Dedifferentiated amniotic fluid mesenchymal stem cell (primary cell): ENCODE results near the gene SGMS1.

Experiments used
- DNase-seq: peaks from one replicate; pipeline ENCODE4 v3.0.0-alpha.2; 2016; ENCODE audit errors: extremely low spot score

The SGMS1 gene

DNA sequence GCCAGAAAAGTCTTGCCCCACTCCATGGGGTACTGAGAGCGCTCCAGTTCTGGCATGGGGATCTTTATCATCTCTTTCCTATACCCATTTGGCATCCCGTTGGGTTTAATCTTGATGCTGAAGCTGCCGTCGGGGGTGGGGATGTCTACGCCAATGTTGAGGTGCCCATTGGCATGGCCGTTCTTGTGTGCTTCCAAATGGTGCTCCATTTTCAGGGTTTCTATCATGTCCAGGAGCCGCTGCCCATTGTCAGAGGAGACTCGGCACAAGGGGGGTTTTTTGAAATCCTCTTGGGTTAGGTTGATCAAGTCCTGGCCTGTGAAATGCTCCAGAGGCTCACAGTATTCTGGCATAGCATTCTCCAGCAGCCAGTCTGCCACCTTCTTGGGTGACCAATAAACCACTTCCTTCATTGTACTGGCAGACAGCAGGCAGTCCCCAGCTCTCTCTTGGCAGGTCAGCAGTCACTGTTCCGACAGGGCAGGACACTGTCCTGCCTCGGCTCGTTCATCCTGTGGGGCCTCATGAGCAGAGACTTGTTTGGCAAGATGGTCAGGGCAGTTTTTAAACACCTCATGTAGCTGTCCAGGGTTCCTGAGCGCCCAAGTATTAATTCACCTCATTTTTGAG is 279.9 kb downstream of the SGMS1 start:
- no peak for DNase-seq

DNA sequence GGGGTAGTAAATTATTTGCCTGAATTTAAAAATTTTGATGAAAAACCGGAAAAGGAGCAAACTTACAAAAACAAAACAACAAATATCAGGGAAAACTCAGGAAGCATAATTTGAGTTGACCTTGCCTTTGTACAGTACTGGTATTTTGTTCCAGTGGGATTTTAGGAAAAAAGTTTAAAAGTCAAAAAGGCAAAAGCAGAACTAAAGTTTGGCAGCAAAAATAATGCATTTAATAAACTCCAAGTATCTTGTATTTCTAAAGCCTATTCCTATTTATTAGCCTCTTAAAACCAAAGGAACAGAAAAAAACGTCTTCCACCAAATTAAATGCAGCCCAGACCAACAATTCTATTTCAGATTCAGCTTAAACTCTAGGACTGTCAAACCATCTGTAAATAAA is 281.8 kb downstream of the SGMS1 start:
- no peak for DNase-seq

DNA sequence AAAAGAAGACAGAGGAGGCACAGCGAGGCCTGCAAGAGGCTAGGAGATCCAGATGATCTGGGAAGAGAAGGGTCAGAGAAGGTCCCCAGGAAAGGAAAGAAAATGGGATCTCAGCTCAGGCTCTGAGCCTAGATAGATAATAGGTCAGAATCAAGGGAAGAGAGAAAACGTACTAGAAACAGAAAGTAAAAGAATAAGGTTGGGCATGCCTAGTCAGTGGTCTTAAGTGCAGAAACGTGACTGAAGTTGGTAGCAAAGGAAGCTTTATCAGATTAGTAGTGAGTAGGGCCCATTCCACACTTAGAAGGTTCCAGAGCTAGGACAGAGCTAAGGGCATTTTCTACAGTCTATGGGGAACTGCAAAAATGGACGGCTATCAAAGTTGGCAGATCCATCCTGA is 287.6 kb downstream of the SGMS1 start:
- no peak for DNase-seq

DNA sequence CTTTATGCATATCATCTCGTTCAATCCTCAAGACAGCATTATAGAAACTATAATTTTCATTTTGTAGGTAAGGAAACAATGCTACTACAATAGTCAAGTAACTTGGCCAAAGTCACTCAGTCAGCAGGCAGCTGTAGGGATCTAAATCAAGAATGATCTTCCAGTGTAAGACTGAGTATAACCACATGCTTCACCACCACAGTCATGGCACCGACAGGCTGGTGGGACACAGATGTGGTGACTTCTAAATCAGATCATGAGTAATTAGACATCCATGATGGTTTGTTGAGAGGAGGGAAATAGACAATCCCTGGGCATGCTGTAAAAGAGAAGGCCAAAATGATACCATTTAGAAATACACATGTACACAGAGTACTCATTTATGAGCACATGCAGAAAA is 288.4 kb downstream of the SGMS1 start:
- DNase-seq, result no peak

DNA sequence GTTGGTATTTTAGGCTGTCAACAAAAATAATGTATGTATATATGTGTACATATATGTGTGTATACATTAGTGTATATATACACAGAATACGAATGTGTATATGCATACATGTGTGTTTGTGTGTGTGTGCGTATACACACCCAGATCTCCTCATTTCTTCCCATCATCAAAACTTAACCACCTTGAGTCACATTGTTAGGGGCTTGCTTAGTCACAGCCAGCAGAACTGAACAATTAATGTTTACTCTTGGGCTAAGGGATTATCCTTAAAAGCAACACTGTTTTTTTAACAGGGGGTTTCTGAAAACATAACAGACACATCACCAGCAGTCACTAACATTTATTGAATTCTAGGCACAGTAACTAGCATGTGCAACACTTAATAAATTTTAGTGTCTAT is 289.5 kb downstream of the SGMS1 start:
- no peak for DNase-seq

DNA sequence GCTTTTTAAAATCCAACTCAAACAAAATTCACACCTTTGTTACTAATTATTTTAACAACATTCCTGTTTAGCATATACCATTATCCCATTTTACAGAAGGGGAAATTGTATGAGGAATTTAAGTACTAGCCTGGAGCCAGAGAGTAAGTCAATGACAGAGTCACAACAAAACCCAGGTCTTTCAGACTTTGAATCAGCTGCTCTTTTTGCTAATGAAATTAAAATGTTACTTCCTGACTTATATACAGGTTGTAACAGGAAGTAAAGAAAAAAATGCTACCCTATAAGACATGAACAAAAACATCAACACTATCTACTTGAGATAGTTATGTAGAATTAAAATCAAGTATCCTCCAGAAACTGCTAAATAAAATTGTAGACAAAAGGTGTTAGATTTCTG is 289.9 kb downstream of the SGMS1 start:
- DNase-seq, result no peak

DNA sequence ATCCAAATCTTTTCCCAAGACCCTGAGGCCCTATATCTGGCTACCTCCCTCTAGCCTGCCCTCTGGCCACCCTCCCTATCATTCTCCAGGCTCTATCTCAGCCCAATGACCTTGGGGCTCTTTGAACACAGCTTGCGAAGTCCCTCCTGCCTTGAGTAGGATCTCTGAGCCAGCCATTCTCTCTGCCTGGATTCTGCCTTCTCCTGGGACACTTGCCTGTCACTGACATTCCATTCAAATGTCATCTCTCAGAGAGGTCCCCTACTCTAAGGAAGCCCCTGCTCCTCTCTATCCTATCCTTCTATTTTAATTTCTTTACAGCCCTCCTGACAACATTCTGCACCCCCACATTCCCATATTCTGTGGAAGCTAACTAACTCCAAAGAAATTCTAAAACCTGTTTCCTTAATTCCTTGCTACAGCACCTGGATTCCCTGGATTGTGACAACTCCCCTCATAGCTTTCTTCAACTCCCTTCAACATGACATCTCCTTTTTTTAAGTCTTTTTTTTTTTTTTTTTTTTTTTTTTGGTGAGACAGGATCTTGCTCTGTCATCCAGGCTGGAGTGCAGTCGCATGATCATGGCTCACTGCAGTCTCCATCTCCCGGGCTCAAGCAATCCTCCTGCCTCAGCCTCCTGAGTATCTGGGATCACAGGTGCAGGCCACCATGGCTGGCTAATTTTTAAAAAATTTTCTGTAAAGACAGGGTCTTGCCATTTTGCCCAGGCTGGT is 291.5 kb downstream of the SGMS1 start:
- no peak for DNase-seq

DNA sequence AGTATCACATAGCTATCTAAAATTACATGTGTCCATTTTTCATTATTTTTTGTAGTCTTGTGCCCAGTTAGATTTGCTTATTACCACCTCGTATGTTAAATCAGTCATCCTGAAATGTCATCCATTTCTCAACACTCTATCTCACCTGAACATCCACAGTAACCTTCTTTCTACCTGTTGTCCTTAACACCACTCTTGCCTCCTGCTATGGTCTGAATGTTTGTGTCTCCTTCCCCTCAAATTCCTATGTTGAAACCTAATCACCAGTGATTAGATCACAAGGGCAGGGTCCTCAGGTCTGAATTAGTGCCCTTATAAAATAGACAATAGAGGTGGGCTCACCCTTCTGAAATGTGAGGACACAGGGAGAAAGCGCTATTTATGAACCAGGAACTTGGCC is 292.3 kb downstream of the SGMS1 start:
- DNase-seq, result no peak

DNA sequence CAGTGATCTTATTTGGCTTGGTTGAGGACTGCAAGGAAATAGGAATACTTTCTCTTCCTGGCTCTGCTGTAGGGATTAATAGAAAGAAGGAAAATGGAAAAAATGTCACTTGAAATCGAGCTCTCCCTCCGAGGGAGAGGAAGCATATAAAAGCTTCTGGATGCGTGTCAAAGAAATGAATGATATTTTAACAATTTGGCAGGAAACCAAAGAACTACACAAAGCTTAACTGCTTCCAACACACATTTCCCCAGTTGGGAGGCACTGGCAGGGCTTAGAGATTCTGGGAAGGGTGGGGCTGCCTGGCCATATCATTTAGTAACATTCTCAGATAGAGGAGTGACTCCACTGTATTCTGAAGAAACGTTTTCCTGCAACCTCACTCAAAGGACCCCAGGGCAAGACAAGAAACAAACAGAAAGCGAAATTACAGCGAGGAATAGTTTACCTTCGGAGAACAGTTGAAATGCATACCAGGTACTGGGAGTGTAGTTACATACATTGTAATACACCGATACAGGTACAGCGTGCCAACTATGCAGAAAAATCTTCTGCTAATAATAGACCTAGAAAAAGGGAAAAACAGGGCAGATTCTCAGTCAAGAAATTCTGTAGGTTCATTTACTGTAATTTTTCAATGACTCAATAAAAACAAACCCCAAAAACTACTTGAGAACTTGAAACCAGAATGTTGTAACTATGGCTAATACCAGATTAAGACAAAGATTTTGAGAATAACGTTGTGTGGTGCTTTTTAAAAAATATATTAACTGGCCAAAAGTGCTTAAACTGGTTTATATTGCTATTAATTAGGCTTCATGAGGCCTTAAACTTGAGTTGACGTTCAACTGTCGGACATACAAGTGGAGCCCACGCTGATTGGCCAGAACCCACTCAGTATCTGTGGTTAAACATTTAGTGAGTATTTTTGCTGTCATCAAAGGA is 296.7 kb downstream of the SGMS1 start:
- peak; percentile 78 for DNase-seq

DNA sequence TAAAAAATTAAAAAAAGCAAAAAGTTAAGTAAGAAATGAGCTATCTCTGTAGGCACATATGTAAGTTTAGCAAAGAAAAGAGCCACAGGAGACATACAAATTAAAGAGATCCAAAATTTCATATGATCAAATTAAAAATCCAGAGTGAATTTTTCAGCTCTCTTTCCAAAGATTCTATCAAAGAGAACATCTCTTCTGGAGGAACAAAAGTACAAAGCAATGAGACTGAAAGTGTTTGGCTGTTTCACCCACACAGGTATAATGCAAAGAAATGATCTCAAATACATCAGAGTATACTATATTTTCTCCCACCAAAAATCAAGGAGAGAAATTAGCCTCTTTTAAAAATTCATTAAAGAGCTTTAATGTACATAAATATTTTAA is 297.6 kb downstream of the SGMS1 start:
- no peak for DNase-seq

DNA sequence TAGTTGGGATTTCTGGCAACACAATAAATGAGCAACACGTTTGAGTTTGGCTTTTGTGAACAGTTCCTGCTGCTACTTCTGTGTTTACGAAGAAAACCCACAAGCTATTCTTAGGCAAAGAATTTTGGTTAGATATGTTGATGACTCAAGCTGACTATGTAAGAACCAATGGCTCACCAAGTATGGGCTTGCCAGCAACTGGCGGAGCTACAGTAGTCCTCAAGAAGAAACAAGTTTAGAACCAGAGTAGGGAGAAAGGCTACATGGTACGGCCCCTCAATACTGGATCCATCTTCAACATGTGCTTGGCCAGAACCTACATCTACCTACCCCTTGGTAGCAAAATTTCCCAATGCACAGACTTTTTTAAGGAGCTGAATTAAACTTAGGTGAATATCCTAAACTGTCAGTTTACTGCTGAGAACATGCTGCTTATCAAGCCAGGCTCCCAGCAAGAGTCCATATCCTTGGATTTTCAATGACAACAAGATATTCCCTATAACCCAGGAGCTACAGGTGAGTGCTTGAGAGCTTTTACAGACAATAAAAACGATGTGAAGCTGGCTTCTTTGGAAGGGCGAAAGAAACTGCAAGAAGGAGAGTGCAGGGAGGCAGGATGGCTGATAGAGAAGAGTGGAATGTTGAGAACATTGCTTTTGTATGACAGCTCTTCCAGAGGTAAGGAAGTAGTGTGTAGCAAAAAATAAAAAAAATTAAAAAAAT is 298.1 kb downstream of the SGMS1 start:
- DNase-seq, result peak; percentile 92

DNA sequence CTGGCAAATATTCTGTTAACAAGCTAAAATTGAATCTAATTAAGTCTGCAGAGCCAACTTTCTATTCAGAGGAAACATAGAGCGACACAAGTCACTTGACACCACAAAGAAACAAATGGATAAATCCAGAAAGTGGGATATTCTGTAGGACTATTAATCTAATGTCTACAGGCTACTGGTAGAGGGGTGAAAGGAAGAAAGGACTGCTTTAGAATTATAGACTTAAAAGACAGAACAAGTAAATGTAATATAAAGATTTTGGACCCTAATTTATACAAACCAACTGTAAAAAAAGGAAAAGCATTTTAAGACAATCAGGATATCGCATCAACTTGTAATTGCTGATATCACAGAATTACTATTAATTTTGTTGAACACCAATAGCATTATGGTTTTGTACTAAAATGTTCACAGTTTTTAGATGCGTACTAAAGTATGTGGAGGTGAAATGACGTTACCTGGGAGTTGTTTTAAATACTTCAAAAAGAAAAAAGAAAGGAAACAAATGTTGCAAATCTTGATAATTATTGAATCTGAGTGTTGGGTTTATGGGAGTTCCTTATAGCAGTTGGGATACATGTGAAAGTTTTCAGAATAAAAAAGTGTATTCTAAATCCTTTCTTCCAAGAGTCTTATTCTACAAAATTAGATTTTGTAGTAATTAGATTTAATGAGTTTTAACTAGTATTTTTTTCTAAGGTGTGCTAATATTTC is 298.9 kb downstream of the SGMS1 start:
- DNase-seq, result no peak

DNA sequence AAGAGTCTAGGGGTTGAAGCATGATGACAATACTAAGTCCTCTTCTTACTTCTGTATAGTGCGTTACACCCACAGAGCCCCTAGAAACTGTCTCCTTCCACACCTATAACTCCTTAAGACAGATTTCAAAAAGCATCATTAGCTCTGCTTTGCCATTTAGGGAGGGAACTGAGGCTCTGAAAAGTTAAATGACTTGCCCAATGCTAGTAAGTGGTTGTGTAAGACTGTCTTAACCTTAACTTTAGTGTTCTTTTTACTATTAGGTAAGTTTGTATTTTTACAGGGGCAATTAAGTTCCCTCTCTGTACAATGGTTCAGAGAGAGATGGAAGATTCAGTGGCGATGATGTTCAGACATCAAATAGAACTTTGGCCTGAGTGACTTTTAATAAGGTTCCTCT is 299.7 kb downstream of the SGMS1 start:
- DNase-seq, result no peak

DNA sequence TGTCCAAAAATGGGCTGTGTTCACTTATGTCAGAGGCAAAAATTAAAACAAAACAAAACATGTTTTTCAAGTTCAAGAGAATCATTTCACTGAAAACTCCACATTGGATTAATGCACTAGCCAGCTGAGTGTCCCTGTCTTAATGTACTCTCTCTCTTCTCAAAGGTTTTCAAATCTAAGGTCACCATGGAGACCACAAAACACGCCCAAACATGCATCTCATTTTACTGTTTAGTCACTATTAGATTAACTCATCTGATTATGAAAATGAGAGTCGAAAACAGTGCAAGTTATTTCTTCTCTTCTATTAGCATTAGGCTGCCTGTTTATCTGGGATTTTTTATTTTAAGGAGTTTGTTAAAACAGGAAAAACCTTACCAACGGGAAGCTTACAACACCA is 301.7 kb downstream of the SGMS1 start:
- no peak for DNase-seq

DNA sequence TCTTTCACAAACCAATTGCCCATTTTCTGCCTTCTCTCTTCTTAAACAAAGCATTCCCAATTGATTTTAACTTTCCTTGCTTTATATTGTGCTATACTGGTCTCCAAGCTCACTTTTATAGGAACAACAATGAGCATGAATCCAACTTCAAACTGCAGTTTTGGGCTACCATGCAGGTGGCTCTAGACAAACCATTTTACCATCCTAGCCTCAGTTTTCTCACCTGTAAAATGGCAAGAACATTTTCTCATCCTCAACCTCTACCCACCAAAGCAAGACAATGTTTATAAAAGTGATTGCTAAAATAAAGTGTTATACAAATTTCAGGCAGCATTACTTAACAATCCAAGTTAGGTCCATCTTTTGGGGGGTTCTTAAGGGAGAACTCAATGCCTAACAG is 305.6 kb downstream of the SGMS1 start:
- DNase-seq, result no peak

DNA sequence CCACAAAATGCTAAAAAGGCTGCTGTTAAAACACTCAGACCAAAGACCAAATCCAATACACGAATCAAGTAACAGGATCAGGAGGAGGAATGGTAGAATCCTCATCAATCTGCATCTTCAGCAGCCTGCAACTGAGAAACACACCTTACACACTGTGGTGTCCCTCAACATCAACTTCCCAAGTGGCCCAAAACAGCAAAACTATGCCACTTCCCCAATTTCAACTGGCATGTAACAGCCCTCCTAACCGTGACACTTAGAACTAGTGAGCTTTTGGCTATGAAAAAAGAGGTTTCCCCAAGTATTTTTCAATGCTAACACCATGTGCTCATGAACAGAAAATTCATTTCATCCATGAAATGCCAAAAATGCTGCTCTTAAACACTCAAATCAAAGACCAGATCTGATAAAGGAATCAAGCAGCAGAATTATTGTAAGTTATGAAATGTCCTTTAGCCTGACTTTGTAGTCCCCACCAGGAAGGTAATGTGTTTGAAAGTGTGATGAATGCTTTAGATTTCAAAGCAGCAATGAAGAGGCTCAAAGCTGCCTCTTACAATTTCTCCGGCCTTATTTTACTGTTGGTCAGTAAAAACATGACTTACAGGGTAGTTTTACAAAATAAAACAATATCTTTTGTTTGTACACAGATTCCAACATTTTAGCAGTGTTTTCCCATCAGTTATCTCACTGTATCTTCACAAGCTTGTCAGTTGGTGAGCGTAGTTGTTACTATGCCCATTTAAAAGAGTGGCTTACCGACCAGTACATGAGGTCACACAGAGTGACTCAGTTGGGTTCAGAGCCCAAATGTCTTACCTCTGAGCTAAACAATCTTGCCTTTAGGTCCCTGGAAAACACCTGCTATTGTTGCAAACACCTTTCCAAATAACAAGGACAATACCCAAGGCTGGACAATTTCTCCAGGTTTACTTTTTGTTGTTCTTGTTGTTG is 306.8 kb downstream of the SGMS1 start:
- DNase-seq, result no peak

DNA sequence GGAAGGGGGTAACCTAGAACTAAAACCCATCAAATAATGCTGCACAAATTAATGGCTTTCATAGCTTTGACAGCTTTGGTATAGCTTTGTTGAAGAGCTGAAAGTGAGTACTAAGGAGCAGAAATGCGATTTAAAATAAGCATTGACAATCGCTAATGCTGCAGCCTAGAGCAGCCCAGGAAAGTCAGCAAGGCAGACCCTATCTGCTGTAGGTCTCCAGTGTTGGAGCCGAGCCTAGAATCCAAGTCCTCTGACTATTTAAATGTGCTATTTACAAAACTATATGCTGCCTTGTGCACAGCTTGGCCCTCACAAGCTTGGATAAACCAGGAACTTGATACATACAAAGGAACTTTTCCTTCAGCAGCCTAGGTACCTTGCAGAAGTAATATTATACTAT is 307.6 kb downstream of the SGMS1 start:
- no peak for DNase-seq

DNA sequence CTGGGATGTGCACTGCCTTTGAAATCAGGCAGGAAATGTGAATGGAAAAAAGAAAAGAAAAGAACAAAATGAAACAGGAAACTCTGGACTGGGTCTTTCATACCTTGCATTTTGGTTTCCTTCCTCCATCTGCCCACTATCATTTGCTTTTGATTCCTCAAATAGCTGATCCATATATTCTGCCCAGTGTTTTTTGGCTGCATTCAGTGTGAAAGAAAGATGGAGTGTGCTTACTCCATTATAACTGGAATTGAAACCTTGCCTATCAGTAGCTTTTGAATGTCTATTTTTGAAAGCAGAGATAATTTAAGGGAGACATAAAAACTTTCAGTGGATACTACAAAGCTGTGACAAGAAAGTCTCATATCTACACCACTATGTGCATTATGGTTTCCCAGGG is 308.3 kb downstream of the SGMS1 start:
- DNase-seq, result no peak

DNA sequence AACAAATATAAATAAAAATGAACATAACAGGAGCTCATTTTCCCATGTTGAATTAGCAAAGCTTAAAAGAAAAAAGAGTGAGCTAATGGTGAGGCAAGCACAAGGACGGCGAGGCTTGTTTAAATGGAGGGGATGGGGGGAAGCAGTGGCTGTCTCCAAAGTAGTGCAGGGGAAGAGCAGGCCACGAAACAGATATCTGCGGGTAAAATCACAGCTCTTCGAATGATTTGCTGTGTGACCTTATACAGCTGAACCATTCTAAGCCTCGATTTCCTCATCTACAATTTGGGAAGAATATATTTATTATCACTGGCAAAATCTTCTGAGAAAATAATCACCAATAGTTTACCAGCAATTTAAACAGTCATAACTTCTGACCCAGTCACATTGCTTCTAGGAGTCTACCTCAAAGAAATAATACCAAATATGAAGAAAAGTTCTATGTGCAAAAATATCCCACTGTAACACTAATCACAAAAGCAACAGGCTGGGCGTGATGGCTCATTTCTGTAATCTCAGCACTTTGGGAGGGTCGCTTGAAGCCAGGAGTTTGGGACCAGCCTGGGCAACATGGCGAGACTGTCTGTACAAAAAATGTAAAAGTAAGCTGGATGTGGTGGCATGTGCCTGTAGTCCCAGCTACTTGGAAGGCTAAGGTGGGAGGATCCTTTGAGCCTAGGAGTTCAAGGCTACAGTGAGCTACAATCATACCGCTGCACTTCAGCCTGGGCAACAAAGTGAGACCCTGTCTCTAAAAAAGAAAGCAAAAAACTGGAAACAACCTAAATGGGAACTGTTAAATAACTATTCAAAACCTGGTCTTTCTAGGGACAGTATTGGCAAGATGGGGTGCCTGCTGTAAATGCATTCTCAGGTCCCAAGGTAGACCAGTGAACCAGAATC is 309.3 kb downstream of the SGMS1 start:
- DNase-seq, result no peak
